Tongue (tissue), 2 donors: ENCODE measurements around the gene EPG5. TPM values are rescaled to one million over a fixed set of nuclear protein-coding genes. Genes with fewer than 3 reads are reported as not detected.
"Not testable (repeated sequence)": the region's sequence is repeated elsewhere in the genome, so short reads cannot be mapped to it uniquely, and the experiment has no call there.

Experiments
- DNase-seq: peaks from one replicate; pipeline ENCODE4 v3.0.0-alpha.2; 2015
- total RNA-seq: library from RNA; depleted of rRNA; stranded (reverse); fragments of >200 nt; gene quantifications from one replicate; pipeline ENCODE4 v1.2.3, GENCODE V29; 2014

EPG5 gene
- total RNA-seq, 1 donor from 2014 or later: 38.8 TPM

DNA sequence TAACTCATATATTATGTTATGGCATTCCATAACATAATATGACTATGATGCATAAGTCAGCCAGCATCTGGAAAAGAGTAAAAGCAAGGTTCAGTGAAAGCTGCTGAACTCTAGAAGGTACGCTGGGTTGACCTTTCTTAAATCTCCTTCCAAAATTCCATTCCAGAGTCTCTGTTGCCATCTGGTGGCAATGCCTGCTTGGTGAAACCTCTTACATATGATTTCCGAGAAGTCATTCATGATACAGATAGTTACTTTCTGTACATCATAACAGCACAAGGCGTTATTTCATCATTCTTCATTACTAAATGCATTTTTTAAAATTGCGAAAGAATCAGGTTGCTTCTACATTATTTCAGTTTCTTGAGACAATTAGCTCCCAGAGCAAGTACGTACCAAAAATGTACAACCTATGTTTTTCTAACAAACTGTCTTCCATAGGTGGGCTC lies 7.0 kb upstream of the EPG5 start:
- DNase-seq: peak; percentile 79

DNA sequence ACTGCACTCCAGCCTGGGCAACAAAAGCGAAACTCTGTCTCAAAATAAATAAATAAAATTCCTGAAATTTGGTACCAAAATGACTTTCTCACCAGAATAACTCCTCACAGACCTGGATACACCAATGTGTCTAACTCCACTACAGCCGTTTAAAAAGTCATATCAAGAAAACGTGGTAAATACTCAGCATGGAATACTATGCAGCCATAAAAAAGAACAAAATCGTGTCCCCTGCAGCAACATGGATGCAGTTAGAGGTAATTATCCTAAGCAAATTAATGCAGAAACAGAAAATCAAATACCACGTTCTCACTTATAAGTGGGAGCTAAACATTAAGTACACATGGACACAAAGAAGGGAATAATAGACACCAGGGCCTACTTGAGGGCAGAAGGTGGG lies 2.2 kb downstream of the EPG5 start:
- not testable (repeated sequence) for DNase-seq

GRCh38 chr18:45962866-45963265 lies 4.3 kb downstream of the EPG5 start:
- no peak for DNase-seq

DNA sequence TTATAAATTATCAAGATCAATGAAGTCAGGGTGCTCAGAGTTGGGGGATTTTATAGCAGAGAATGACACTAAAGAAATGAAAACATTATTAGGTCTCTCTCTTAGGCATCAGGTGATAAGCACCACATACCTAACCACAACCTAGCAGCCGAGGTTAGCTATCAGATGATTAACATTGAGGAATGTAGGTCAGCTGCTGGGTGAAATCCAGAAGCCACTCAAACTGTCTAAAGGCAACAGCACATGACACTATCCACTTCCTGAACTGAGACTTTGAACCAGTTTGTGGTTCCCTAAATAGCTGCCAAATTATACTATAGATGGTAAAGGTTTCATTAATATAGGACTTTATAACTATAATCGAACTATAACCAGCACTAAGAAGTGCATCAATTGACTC lies 4.7 kb downstream of the EPG5 start:
- no peak for DNase-seq

DNA sequence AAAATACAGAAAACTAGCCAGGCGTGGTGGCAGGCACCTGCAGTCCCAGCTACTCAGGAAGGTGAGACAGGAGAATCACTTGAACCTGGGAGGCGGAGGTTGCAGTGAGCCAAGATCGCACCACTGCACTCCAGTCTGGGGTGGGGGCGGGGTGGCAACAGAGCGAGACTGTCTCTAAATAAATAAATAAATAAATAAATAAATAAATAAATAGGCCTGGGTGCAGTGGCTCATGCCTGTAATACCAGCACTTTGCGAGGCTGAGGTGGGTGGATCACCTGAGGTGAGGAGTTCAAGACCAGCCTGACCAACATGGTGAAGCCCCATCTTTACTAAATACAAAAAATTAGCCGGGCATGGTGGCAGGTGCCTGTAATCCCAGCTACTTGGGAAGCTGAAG lies 7.6 kb downstream of the EPG5 start:
- DNase-seq: not testable (repeated sequence)

- no peak for DNase-seq
These were observed 8.4 kb downstream of the EPG5 start for GRCh38 chr18:45958730-45959129.

DNA sequence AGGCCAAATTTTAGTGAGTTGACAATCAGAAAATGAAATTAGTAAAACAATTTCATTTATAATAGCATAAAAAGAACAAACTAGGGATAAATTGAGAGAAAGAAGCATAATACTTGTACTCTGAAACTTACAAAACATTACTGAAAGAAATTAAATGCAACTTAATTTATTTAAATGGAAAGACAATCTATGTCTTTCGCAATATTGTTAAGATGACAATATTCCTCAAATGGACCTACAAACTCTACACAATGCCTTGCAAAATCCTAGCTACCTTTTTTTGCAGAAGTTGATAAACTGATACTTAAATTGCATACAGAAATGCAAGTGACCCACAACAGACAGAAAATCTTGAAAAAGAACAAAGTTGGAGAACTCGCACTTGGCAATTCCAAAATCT lies 9.1 kb downstream of the EPG5 start:
- DNase-seq: no peak

- no peak for DNase-seq
These were observed 10.0 kb downstream of the EPG5 start for GRCh38 chr18:45957100-45957499.

DNA sequence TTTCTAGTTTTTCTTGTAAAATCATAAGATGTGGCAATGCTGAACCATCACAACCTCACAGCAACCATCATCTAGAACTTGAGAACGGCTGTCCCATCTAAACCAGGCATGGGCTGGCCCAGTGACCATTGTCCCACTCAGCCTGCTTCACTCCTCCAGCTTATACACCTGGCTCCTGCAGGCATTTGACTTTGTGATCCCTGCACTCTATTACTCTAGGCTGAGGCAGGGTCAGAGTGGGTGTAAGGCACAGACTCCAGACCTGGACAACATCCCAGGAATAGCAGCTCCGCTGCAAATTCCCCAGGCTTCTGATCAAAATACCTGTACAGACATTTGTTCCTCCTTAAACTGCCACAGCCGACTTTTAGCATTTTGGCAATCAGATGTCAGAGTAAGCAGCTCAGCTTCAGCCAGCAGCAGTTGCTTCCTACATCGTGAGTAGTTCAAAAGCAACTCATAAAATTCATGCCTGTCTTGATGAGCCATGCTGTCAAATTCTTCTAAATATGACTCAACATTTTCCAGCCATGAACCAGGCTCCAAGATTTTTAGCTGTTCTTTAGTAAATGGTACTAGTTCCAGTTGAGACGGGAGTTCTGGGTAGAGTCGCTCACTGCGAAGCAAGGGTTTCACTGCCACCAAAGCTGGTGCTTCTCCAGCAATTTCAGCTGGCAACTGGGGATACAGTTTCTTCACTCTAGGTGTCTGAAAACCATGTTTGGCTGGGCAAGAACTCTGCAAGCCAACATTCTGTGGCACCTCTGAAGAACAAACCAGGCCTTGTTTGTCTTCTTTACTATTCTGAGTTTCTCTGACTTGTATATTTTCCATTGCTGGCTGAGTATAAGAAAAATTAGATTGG lies 12.8 kb downstream of the EPG5 start:
- DNase-seq: no peak

DNA sequence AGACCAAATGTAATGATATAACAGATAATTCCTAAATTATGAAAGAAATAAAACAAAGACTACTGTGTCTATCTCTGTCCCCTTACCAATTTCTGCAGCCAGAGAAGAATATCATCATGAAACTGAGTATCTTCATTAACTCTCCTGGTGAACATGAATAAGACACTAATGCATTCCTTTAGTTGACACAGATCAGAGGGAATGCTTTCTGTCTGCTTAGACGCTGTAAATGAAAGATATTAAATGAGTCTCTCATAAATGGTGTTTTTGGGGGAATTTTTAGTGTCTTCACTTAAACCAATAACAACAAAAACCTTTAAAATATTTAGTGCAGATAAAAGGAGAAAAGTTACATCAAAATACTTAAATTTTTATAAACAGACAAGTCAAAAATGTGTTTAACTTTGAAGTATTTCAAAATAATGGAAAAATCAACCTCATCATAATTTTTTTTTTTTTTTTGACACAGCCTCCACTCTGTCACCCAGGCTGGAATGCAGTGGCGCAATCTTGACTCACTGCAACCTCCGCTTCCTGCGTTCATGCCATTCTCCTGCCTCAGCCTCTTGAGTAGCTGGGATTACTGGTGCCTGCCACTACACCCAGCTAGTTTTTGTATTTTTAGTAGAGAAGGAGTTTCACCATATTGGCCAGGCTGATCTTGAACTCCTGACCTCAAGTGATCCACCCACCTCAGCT lies 16.0 kb downstream of the EPG5 start:
- DNase-seq: no peak

- peak; percentile 43 for DNase-seq
These were observed 21.5 kb downstream of the EPG5 start for GRCh38 chr18:45945669-45946068.

DNA sequence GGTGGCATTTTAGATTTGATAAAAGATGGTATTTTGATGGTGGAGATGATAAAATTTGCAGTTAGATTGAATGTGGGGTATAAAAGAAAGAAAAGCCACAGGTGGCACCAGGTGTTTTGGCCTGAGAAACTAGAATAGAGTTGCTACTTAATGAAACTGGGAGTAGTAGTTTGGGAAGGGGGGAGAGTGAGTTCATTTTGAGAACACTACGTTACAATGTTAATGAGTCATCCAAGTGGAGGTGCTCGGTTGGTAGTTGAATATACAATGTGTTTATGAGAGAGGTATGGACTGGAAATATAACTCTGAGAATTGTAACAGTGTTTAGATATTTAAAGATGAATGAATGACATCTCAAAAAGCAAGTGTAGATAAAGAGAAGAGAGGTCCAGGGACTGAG lies 26.4 kb downstream of the EPG5 start:
- no peak for DNase-seq

DNA sequence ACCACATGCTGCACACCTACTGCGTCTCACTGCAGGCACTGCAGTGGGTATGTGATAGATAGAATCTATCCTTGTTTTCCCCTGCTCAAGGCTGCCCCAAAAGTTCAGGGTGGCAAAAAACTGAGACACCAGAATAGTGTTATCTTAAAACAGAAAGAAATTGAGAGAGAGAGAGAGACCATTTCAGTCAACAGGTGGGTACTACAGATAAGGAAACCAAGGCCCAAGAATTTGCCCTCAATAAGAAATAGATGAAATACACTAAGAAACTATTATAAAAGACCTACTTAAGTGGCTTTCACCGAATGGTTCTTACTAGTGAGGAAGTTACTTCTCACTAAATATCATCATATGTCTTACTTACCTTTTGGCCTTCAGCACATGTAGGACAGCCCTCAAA lies 27.9 kb downstream of the EPG5 start:
- DNase-seq: no peak

DNA sequence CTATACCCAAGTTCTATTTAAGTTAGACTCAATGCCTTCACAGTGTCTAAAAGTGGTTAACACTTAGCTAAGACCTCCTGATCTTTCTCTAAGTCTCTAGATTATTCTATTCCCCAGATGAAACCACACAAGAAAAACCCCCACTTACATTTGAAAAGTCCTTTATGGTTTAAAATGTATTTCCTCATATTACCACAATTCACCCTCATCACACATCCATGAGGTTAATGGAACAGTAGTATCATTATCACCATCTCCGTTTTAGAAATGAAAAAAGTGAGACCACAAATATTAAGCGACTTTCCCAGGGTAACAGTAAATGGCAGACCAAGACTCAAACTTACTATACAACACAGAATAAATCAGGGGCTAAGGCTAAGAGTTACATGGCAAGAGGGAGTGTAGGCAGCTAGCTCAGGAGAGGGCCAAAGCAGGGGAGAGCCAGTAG lies 28.6 kb downstream of the EPG5 start:
- DNase-seq: no peak

GRCh38 chr18:45935591-45936335 lies 31.4 kb downstream of the EPG5 start:
- DNase-seq: no peak

- no peak for DNase-seq
These were observed 34.4 kb downstream of the EPG5 start for GRCh38 chr18:45932708-45933107.

- DNase-seq: no peak
These were observed 36.2 kb downstream of the EPG5 start for GRCh38 chr18:45930963-45931362.

DNA sequence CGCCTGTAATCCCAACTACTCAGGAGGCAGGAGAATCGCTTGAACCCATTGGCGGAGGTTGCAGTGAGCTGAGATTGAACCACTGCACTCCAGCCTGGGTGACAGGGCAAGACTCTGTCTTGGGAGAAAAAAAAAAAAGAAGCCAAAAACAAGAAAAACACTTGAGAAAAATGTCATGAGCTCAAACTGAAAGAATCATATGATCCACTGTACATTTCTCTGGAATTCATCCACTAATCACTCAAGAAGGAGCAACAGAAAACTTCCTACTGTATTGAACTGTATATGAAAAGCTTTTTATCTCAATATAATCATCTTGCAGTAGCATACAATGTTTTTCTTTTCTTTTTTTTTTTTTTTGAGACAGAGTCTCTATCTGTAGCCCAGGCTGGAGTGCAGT lies 40.4 kb downstream of the EPG5 start:
- no peak for DNase-seq

- no peak for DNase-seq
These were observed 41.0 kb downstream of the EPG5 start for GRCh38 chr18:45926085-45926484.

DNA sequence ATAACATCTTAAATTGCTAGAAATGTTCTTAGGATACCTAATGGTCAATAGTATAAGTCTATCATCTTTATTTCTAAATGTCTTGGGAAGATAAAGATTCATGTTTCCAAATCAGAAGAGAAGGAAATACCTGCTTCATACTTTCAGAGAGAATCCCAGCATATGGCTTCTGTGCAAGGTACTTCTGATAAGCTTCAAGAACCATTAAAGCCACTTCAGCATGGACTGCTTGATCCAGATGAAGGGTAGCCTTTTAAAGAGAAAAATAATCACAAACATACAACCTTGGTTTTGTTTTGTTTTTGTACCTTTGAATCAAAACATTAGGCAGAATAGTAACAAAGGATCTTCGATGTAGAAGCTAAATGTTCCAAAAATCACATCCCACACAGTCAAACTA lies 44.0 kb downstream of the EPG5 start:
- no peak for DNase-seq

DNA sequence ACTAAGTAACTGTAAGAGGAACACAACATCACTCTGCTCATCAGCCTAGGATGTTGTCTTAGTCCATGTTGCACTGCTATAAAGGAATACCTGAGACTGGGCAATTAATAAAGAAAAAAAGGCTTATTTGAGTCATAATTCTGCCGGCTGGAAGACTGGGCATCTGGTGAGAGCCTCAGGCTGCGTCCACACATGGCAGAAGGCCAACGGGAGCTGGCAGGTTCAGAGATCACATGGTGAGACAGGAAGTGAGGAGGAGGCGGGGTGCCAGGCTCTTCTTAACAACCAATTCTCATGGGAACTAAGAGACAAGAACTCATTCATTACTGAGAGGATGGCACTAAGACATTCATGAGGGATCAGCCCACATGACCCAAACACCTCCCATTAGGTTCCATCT lies 46.8 kb downstream of the EPG5 start:
- DNase-seq: peak; percentile 45

- no peak for DNase-seq
These were observed 50.8 kb downstream of the EPG5 start for GRCh38 chr18:45916302-45916701.

GRCh38 chr18:45913276-45913675 lies 53.9 kb downstream of the EPG5 start:
- DNase-seq: no peak
